ENCODE results near the gene PPP2R3B.
"Not testable (repeated sequence)": the region's sequence is repeated elsewhere in the genome, so short reads cannot be mapped to it uniquely, and the experiment has no call there.

PPP2R3B gene

GRCh38 chrX:352582-353314 lies 34.0 kb downstream of the PPP2R3B start:
- DNase-seq: no peak

- DNase-seq: no peak
Measured at GRCh38 chrX:352181-352580, 34.5 kb downstream of the PPP2R3B start.

GRCh38 chrX:351736-352135 lies 35.0 kb downstream of the PPP2R3B start:
- no peak for DNase-seq

- not testable (repeated sequence) for DNase-seq
Measured at GRCh38 chrX:351324-351641, 35.4 kb downstream of the PPP2R3B start.

GRCh38 chrX:350534-351323 lies 36.0 kb downstream of the PPP2R3B start:
- no peak for DNase-seq

- no peak for DNase-seq
Measured at GRCh38 chrX:350148-350533, 36.6 kb downstream of the PPP2R3B start.

GRCh38 chrX:349702-350101 lies 37.0 kb downstream of the PPP2R3B start:
- no peak for DNase-seq

GRCh38 chrX:349196-349595 lies 37.5 kb downstream of the PPP2R3B start:
- DNase-seq: no peak

GRCh38 chrX:348461-349117 lies 38.1 kb downstream of the PPP2R3B start:
- no peak for DNase-seq

GRCh38 chrX:347351-348117 lies 39.2 kb downstream of the PPP2R3B start:
- no peak for DNase-seq

- no peak for DNase-seq
Measured at GRCh38 chrX:346034-346813, 40.5 kb downstream of the PPP2R3B start.

- DNase-seq: no peak
Measured at GRCh38 chrX:345020-345925, 41.4 kb downstream of the PPP2R3B start.

- no peak for DNase-seq
Measured at GRCh38 chrX:344371-344901, 42.3 kb downstream of the PPP2R3B start.

GRCh38 chrX:341541-342101 lies 45.1 kb downstream of the PPP2R3B start:
- no peak for DNase-seq

- DNase-seq: no peak
Measured at GRCh38 chrX:340641-341423, 45.9 kb downstream of the PPP2R3B start.

- DNase-seq: no peak
Measured at GRCh38 chrX:340121-340520, 46.6 kb downstream of the PPP2R3B start.

GRCh38 chrX:338836-339400 lies 47.8 kb downstream of the PPP2R3B start:
- no peak for DNase-seq

- no peak for DNase-seq
Measured at GRCh38 chrX:338281-338835, 48.3 kb downstream of the PPP2R3B start.

- DNase-seq: no peak
Measured at GRCh38 chrX:337331-337831, 49.3 kb downstream of the PPP2R3B start.
